ENCODE measurements around the gene FIGNL2.
"Not testable (repeated sequence)": the region's sequence is repeated elsewhere in the genome, so short reads cannot be mapped to it uniquely, and the experiment has no call there.

Gene FIGNL2

GRCh38 chr12:51848326-51848727, at the start of gene FIGNL2:
Gene FIGNL2 (minus strand): TSS chr12:51848718. CDS start chr12:51822413, 26,305 bp downstream.
- no peak for DNase-seq (ENCODE audit: low read depth)

- no peak for DNase-seq (ENCODE audit: low read depth)
Measured at GRCh38 chr12:51897181-51897580, 48.7 kb upstream of the FIGNL2 start.

- DNase-seq (ENCODE audit: low read depth), result no peak
Measured at GRCh38 chr12:51896236-51896635, 47.7 kb upstream of the FIGNL2 start.

- DNase-seq (ENCODE audit: low read depth), result no peak
Measured at GRCh38 chr12:51895378-51896135, 47.0 kb upstream of the FIGNL2 start.

GRCh38 chr12:51893786-51894185, 45.3 kb upstream of the FIGNL2 start:
- no peak for DNase-seq (ENCODE audit: low read depth)

GRCh38 chr12:51891843-51892242, 43.3 kb upstream of the FIGNL2 start:
- no peak for DNase-seq (ENCODE audit: low read depth)

- no peak for DNase-seq (ENCODE audit: low read depth)
Measured at GRCh38 chr12:51890511-51891171, 42.1 kb upstream of the FIGNL2 start.

- DNase-seq (ENCODE audit: low read depth), result no peak
Measured at GRCh38 chr12:51890133-51890464, 41.6 kb upstream of the FIGNL2 start.

- no peak for DNase-seq (ENCODE audit: low read depth)
Measured at GRCh38 chr12:51889216-51890132, 41.0 kb upstream of the FIGNL2 start.

- no peak for DNase-seq (ENCODE audit: low read depth)
Measured at GRCh38 chr12:51888316-51889215, 40.0 kb upstream of the FIGNL2 start.

- DNase-seq (ENCODE audit: low read depth), result no peak
Measured at GRCh38 chr12:51887476-51888315, 39.2 kb upstream of the FIGNL2 start, which contains the start of gene ANKRD33. Gene ANKRD33 (plus strand): TSS chr12:51888103. CDS start chr12:51888187, 84 bp downstream.

GRCh38 chr12:51886021-51886710, 37.6 kb upstream of the FIGNL2 start:
- peak; percentile 40 for DNase-seq (ENCODE audit: low read depth)

GRCh38 chr12:51885294-51886020, 36.9 kb upstream of the FIGNL2 start:
- DNase-seq (ENCODE audit: low read depth), result not testable (repeated sequence)

GRCh38 chr12:51884676-51885229, 36.2 kb upstream of the FIGNL2 start:
- DNase-seq (ENCODE audit: low read depth), result no peak

- no peak for DNase-seq (ENCODE audit: low read depth)
Measured at GRCh38 chr12:51883998-51884675, 35.6 kb upstream of the FIGNL2 start.

- DNase-seq (ENCODE audit: low read depth), result no peak
Measured at GRCh38 chr12:51883295-51883694, 34.8 kb upstream of the FIGNL2 start.

GRCh38 chr12:51879102-51879501, 30.6 kb upstream of the FIGNL2 start:
- DNase-seq (ENCODE audit: low read depth), result no peak

GRCh38 chr12:51874486-51874885, 26.0 kb upstream of the FIGNL2 start:
- no peak for DNase-seq (ENCODE audit: low read depth)

All from activated T-cell treated with anti-CD3 and anti-CD28 coated beads for 24 hours (primary cell).